Aorta (tissue), 5 donors: Measurements from ENCODE around the gene KIF16B. TPM values are rescaled to one million over a fixed set of nuclear protein-coding genes. Genes with fewer than 3 reads are reported as not detected.

ENCODE experiments used
- ATAC-seq: fragments of 200-7000 bp; cut with Tn5 transposase; one replicate; pipeline ENCODE4 v1.9.1; 2022; ENCODE audit warnings: moderate library complexity; ENCODE audit not compliant: low FRiP score
- DNase-seq, 2 donors: peaks; one replicate each; pipeline ENCODE4 v3.0.0-alpha.2; 2020
- H3K27ac ChIP-seq, 2 donors: one replicate each; pipeline ENCODE4 v1.5.1; 2013; ENCODE audit warnings: low read length in 2 of 2, mild to moderate bottlenecking in 2 of 2, moderate library complexity in 2 of 2, control low read depth in 1 of 2, inconsistent platforms in 1 of 2, low read depth in 1 of 2
- H3K27me3 ChIP-seq, 2 donors: one replicate each; pipeline ENCODE4 v1.6.1; 2013; ENCODE audit warnings: control low read depth in 1 of 2, low read length in 1 of 2, mild to moderate bottlenecking in 1 of 2, moderate library complexity in 1 of 2; ENCODE audit not compliant: insufficient read depth in 2 of 2, control insufficient read depth in 1 of 2
- H3K36me3 ChIP-seq, 2 donors: one replicate each; pipeline ENCODE4 v1.6.1; 2013; ENCODE audit warnings: control low read depth in 1 of 2, low read length in 1 of 2, mild to moderate bottlenecking in 1 of 2; ENCODE audit not compliant: insufficient read depth in 2 of 2, control insufficient read depth in 1 of 2
- H3K4me1 ChIP-seq, 2 donors: one replicate each; pipeline ENCODE4 v1.6.1; 2013; ENCODE audit warnings: low read length in 2 of 2, control low read depth in 1 of 2, mild to moderate bottlenecking in 1 of 2, moderate library complexity in 1 of 2; ENCODE audit not compliant: insufficient read depth in 2 of 2, control insufficient read depth in 1 of 2
- H3K4me3 ChIP-seq, 2 donors: one replicate each; pipeline ENCODE4 v1.5.1; 2013; ENCODE audit warnings: low read length in 2 of 2, control low read depth in 1 of 2, mild to moderate bottlenecking in 1 of 2
- H3K9me3 ChIP-seq: one replicate; pipeline ENCODE4 v1.6.1; 2013; ENCODE audit warnings: mild to moderate bottlenecking, low read length; ENCODE audit not compliant: control insufficient read depth
- WGBS, 2 donors: extraction: QIAGEN DNeasy Blood & Tissue Kit; methylation state at CpG; one replicate each; pipeline ENCODE4 v1.1.7; 2013; 5-methylcytosine and 5-hydroxymethylcytosine counted together
- intact Hi-C, 2 donors: fragments of 100-400 bp; cut with DNase I; formaldehyde crosslinking; loops; one replicate each; pipeline versions ENCODE4 v1.14.2 to v1.15.0; 2022
- polyA plus RNA-seq, 2 donors: library from polyadenylated mRNA; stranded (reverse); fragments of 200-250 nt; gene quantifications; one replicate each; pipeline ENCODE4 v1.2.3, GENCODE V29; 2013
- total RNA-seq, 2 donors: library from RNA; stranded (reverse); fragmentation: NEBNext Ultra II Directional; extraction: Animal tissue kit (Norgen Biotek cat#: 25700); gene quantifications; one replicate each; pipeline ENCODE4 v1.2.1, GENCODE V29; 2021
- donor health status: healthy with polysubstance abuse.
- donor health status: Bipolar disorder and iron deficiency.
- donor health status: DM: no; HTN: no; CAD: no.
- donor health status: DM: no; HTN: no; CAD: no.
- donor health status: DM: yes; HTN: yes; CAD: no.

KIF16B gene
- total and polyA plus RNA-seq, 4 donors, result 6.5 to 20.6 (median 13.8) TPM

DNA sequence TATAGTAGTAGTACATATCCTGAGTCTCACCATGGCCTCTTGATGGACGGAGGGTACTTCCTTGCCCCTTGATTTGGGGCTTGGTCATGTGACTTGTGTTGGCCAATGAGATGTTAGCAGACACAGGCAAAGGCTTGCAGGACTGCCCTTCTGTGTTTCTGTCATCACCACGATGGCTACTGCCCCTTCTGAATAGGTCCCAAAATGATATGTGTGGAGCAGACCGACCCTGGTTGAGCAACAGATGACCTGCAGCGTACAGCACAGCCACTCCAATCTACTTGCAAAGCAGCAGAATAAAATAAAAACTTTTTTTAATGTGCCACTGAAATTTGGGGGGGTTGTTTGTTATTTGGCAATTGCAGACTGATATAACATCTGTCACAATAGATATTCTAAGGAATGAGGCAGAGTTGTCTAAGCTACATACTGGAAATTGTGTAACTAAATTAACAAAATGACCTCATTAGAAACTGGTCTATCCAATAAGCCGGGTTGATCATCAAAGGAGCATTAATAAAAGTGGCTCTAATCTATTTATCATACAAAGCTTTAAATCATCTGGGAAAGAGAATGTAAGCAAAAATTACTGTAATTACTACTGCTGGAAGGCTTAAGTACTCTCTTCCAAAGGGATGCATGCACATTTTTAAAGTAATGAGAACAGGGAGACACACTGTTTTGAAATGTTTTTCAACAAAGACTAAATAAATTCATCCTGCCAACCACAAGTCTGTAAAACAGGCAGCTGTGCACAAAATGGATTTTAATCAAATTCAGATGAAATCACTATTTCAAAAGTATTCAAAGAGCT lies 209.5 kb downstream of the KIF16B start:
- H3K27me3 ChIP-seq, result no peaks in the 10 kb centered on the region
- peaks cover 0 to 2% of the 10 kb centered on the region in 2 donors for H3K4me1 ChIP-seq
- H3K4me3 ChIP-seq, result no peak overlapping the region
- no peak overlapping the region for H3K27ac ChIP-seq
- WGBS, 2 donors, result 86 to 88% methylated on average over 5 of the region's 5 CpGs
- intact Hi-C loops, result no loop called here
- ATAC-seq (no peak), DNase-seq (no peak)
- no peaks in the 10 kb centered on the region for H3K9me3 ChIP-seq
- peaks cover 0 to 5% of the 10 kb centered on the region in 2 donors for H3K36me3 ChIP-seq

DNA sequence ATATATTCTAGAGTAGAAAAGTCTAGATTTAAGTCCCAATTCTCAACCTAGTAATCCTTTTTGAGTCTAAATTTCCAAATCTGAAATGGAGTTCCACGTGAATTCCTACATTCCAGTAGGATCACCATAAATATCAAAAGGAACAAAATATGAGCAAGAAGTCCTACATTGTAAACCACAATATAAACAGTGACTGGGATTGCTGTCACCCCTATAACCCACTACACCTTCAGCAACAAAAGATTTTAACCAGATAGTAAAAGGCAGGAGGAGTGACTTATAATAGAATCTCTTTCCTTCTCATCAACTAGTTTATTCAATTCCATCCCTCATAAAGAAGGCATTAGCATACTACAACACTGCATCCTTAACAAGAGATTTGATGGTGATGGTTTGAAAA lies 210.6 kb downstream of the KIF16B start:
- no peak overlapping the region for H3K27ac ChIP-seq
- no peak for DNase-seq
- no peaks in the 10 kb centered on the region for H3K9me3 ChIP-seq
- no peaks in the 10 kb centered on the region for H3K4me1 ChIP-seq
- H3K36me3 ChIP-seq, result peaks cover 0 to 5% of the 10 kb centered on the region in 2 donors
- intact Hi-C loops, result no loop called here
- no peak overlapping the region for H3K4me3 ChIP-seq
- ATAC-seq, result no peak
- WGBS, 2 donors, result 95 to 98% methylated on average over 1 of the region's 1 CpG
- H3K27me3 ChIP-seq, result no peaks in the 10 kb centered on the region

DNA sequence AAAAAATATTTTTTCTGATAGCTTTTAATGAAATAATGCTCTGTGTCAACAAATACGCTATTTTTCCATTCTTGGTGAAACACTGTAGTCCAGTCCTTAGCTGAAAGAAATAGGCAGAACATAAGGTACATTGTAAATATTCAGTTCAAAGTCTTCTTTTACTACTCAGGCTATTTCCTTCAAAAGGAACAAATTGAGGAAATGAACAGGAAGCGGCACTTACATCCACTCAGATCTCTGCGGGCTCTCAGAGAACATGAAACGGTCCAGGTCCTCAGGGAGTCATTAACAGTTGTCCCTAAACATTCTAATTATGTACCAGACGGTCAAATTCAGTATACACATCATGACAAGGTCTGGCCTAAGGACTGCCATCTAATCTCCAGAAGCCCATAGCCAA lies 212.6 kb downstream of the KIF16B start:
- DNase-seq, result no peak
- Histone ChIP-seq H3K4me3 (no peak overlapping the region), H3K4me1 (no peaks in the 10 kb centered on the region), H3K27ac (no peak overlapping the region), H3K36me3 (peaks cover 0 to 4% of the 10 kb centered on the region in 2 donors), H3K9me3 (no peaks in the 10 kb centered on the region), H3K27me3 (no peaks in the 10 kb centered on the region)
- intact Hi-C loops, result no loop called here
- WGBS, 2 donors, result 80 to 86% methylated on average over 5 of the region's 5 CpGs
- ATAC-seq, result no peak

DNA sequence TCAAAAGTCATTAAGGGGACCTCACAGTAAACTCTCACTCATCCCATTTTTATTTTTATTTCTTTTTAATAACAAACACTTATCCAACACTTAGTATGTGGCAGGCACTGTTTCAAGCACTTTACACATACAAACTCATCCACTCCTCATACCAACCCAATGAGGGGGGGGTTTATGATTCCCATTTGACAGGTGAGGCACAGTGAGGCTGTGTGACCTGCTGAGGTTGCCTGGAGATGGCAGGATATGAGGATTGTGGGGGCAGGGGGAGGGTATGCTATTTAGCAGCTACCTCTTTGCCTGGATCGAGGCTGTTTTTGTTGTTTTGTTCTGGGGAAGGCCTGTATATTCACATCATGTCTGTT lies 219.8 kb downstream of the KIF16B start:
- WGBS, 2 donors, result 87 to 88% methylated on average over 1 of the region's 1 CpG
- DNase-seq (no peak), ATAC-seq (no peak)
- Histone ChIP-seq H3K27me3 (no peaks in the 10 kb centered on the region), H3K36me3 (peaks cover 0 to 3% of the 10 kb centered on the region in 2 donors), H3K4me3 (no peak overlapping the region), H3K27ac (no peak overlapping the region), H3K9me3 (no peaks in the 10 kb centered on the region), H3K4me1 (no peaks in the 10 kb centered on the region)
- intact Hi-C loops, result no loop called here

DNA sequence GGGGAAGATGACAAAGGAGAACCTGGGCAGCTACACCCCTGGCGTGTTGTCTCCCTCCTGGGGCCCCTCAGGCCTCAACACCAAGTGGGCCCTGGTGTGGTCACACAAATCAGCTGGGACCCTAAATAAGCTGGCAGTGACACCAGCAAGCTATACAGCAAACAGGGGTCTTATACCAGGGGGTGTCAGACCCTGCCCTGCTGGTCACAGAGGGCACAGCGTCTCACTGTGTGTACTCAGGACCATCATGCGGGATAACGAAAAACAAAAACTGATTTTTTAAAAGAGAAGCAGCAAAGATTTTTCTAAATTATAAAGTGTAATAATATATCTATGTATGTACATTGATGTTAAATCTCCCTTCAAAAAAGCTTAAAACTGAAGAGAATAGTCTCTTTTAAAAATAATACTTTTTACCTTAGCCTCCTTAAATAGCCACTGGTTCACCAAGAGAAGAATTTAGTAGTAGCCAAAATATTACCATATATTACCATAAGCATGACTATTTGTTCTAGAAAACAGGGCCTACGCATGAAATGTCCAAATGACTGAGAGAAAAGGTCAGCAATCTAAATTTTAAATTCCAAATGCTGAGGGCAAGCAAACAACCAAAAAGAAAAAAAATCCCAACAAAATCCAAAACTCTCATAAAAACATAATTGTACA lies 220.4 kb downstream of the KIF16B start:
- H3K4me1 ChIP-seq, result no peaks in the 10 kb centered on the region
- no peaks in the 10 kb centered on the region for H3K9me3 ChIP-seq
- H3K36me3 ChIP-seq, result peaks cover 0 to 3% of the 10 kb centered on the region in 2 donors
- intact Hi-C loops, result no loop called here
- no peaks in the 10 kb centered on the region for H3K27me3 ChIP-seq
- no peak overlapping the region for H3K27ac ChIP-seq
- H3K4me3 ChIP-seq, result no peak overlapping the region
- DNase-seq (no peak), ATAC-seq (no peak)
- WGBS, 2 donors, result 95% methylated on average over 5 of the region's 5 CpGs

DNA sequence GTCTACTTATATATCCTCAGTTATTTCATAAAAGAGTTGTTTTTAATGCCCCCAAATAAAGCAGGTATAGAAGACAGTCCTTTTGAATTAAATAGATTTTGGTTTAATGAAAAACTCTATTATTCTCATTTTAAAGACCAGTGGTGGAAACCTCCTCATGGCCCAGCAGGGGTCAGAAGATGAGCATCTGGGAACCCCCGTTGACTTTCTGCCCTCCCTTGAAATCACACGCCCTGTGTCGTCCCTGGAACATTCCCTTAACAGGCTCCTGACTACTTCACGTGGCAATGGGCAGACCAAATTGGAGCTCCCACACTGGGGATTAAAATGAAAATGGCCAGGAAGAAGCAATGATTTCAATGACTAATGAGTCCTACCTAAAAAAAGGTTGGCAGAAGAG lies 220.9 kb downstream of the KIF16B start:
- DNase-seq (no peak), ATAC-seq (no peak)
- no peaks in the 10 kb centered on the region for H3K4me1 ChIP-seq
- H3K27me3 ChIP-seq, result no peaks in the 10 kb centered on the region
- H3K9me3 ChIP-seq, result no peaks in the 10 kb centered on the region
- intact Hi-C loops, result no loop called here
- H3K36me3 ChIP-seq, result peaks cover 0 to 3% of the 10 kb centered on the region in 2 donors
- H3K4me3 ChIP-seq, result no peak overlapping the region
- no peak overlapping the region for H3K27ac ChIP-seq
- WGBS, 2 donors, result 69 to 75% methylated on average over 4 of the region's 4 CpGs

DNA sequence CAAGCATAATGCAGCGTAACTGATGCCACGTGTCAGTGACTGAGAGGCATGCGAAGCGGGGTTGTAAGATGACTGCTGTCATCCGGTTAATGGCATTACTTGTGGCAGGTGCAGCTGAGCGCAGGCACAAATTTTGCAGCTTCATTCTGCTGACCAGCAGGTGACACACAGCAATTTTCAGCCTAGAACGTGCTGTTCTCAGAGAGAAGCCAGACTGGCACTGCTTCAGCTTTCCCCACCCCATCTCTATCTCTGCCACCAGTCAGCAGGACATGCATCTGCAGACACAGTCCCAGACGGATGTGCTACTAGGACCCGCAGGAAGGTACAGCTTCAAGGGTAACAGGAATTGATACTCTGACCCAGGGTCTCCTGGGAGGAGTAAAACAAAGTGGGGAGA lies 221.8 kb downstream of the KIF16B start:
- no peaks in the 10 kb centered on the region for H3K4me1 ChIP-seq
- no peaks in the 10 kb centered on the region for H3K27me3 ChIP-seq
- intact Hi-C loops, result no loop called here
- no peak for DNase-seq
- 89 to 90% methylated on average over 9 of the region's 9 CpGs for WGBS, 2 donors
- no peak overlapping the region for H3K27ac ChIP-seq
- H3K4me3 ChIP-seq, result no peak overlapping the region
- no peaks in the 10 kb centered on the region for H3K9me3 ChIP-seq
- peaks cover 0 to 3% of the 10 kb centered on the region in 2 donors for H3K36me3 ChIP-seq
- ATAC-seq, result no peak

DNA sequence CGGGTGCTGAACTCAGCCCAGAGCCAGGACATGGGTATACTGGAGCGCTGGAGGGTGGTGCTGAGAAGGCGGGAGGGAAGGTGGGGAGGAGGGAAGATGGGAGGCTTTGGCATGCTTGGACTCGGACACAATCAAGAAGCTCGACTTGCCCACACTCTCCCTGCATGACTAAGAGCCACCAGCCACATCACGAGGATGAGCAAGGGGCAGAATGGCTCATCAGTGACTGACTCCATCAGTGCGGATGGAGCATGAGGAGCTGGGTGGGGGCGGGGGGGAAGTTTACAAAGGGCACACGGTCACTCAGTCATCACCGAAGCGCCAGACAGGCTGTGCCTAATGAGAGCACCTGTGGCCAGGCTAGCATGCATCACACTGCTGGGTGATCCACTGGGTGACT lies 222.8 kb downstream of the KIF16B start:
- Histone ChIP-seq H3K27ac (no peak overlapping the region), H3K9me3 (no peaks in the 10 kb centered on the region), H3K27me3 (no peaks in the 10 kb centered on the region), H3K36me3 (peaks cover 0 to 3% of the 10 kb centered on the region in 2 donors), H3K4me3 (no peak overlapping the region), H3K4me1 (no peaks in the 10 kb centered on the region)
- 96 to 99% methylated on average over 11 of the region's 11 CpGs for WGBS, 2 donors
- ATAC-seq (no peak), DNase-seq (no peak)
- intact Hi-C loops, result no loop called here
